ENCODE results near the gene JAKMIP3.

Gene JAKMIP3

GRCh38 chr10:132068431-132069121 is 2.8 kb downstream of the JAKMIP3 start:
- no peak for DNase-seq (ENCODE audit: low read depth)
- TF ChIP-seq, protein P1, sequence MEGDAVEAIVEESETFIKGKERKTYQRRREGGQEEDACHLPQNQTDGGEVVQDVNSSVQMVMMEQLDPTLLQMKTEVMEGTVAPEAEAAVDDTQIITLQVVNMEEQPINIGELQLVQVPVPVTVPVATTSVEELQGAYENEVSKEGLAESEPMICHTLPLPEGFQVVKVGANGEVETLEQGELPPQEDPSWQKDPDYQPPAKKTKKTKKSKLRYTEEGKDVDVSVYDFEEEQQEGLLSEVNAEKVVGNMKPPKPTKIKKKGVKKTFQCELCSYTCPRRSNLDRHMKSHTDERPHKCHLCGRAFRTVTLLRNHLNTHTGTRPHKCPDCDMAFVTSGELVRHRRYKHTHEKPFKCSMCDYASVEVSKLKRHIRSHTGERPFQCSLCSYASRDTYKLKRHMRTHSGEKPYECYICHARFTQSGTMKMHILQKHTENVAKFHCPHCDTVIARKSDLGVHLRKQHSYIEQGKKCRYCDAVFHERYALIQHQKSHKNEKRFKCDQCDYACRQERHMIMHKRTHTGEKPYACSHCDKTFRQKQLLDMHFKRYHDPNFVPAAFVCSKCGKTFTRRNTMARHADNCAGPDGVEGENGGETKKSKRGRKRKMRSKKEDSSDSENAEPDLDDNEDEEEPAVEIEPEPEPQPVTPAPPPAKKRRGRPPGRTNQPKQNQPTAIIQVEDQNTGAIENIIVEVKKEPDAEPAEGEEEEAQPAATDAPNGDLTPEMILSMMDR (conservative IDR thresholded peaks at IDR 0.05; ENCODE audit: control insufficient read depth, insufficient read depth, low read depth, low read length): no peak
- no peak overlapping the region for H3K4me3 ChIP-seq (ENCODE audit: control insufficient read depth, low read depth, low read length)

DNA sequence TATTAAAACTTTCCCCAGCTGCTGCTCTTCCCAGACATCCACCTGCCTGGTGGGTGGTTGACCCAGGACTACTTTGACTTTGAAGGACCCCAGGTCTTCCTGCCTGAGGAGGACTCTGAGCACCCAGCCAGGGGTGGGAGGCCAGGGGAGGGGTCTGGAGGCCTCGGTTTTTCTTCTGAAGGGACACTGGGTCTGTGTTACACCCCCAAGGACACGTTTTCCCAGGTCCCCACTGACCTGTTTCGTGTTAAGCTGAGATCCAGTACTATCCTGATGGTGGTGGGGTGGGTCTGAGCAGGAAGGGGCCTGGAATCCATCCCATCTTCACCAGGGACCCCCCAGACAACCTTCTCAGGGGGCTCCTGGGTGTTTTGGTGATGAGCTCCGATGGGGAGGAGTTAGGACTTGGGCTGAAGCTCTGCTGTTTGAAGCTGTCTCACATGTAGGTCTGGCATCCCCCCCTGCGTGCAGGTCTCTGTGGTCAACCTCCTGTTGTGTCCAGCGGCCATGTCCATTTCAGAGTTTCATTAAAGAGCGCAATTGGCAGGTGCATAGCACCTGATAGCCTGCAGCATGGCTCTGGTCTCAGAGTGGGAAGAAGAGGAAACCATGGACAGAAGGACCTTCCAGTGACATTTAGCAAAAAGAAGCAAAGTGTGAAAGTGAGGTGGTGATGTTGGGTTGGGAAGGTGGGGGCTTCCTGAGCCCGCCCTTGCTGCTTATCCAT is 3.5 kb downstream of the JAKMIP3 start:
- no peak for DNase-seq (ENCODE audit: low read depth)
- H3K4me3 ChIP-seq (ENCODE audit: control insufficient read depth, low read depth, low read length): no peak overlapping the region
- TF ChIP-seq, protein P1 (conservative IDR thresholded peaks at IDR 0.05; ENCODE audit: control insufficient read depth, insufficient read depth, low read depth, low read length): no peak

- DNase-seq (ENCODE audit: low read depth): no peak
- H3K4me3 ChIP-seq (ENCODE audit: control insufficient read depth, low read depth, low read length): no peak overlapping the region
- TF ChIP-seq, protein P1 (conservative IDR thresholded peaks at IDR 0.05; ENCODE audit: control insufficient read depth, insufficient read depth, low read depth, low read length): no peak
Measured at GRCh38 chr10:132069849-132070182, 4.1 kb downstream of the JAKMIP3 start.

DNA sequence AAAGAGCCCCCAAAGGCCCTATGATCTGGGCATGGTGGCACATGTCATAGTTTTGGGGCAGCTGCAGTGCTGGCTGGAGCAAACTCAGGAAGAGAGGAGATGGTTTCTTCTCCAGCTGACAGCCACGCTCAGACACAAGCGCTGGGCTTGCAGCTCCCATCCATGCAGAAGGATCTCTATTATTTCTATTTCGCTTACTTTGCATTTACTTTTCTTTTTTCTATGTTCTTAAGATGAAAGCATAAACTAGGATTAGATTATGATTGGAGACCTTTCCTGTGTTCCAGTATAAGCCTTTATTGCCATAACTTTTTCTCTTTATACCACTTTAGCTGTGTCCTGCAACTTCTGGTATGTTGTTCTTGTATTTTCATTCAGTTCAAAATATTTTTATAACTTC is 5.0 kb downstream of the JAKMIP3 start:
- DNase-seq (ENCODE audit: low read depth): no peak
- TF ChIP-seq, protein P1 (conservative IDR thresholded peaks at IDR 0.05; ENCODE audit: control insufficient read depth, insufficient read depth, low read depth, low read length): no peak
- H3K4me3 ChIP-seq (ENCODE audit: control insufficient read depth, low read depth, low read length): no peak overlapping the region

DNA sequence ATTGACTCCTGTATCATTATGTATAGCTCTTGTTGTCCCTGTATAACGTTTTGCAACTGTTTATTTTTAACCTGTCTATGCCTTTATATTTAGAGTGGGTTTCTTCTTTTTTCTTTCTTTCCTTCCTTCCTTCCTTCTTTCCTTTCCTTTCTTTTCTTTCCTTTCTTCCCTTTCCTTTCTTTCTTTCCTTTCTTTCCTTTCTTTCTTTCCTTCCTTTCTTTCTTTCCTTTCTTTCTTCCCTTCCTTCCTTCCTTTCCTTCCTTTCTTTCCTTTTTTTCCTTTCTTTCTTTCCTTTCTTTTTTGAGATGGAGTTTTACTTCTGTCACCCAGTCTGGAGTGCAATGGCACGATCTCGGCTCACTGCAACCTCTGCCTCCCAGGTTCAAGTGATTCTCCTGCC is 5.9 kb downstream of the JAKMIP3 start:
- TF ChIP-seq, protein P1 (conservative IDR thresholded peaks at IDR 0.05; ENCODE audit: control insufficient read depth, insufficient read depth, low read depth, low read length): no peak
- H3K4me3 ChIP-seq (ENCODE audit: control insufficient read depth, low read depth, low read length): no peak overlapping the region
- DNase-seq (ENCODE audit: low read depth): no peak

GRCh38 chr10:132075909-132076577 is 10.3 kb downstream of the JAKMIP3 start:
- H3K4me3 ChIP-seq (ENCODE audit: control insufficient read depth, low read depth, low read length): no peak overlapping the region
- TF ChIP-seq, protein P1 (conservative IDR thresholded peaks at IDR 0.05; ENCODE audit: control insufficient read depth, insufficient read depth, low read depth, low read length): no peak
- no peak for DNase-seq (ENCODE audit: low read depth)

Measured in fibroblast of mammary gland (primary cell).